WTC11 (cell line): ENCODE measurements around the gene DOK5.

ENCODE experiments used
- ELF4 ChIP-seq: sonication (generic); formaldehyde crosslinking; IDR thresholded peaks from 2 replicates; pipeline ENCODE4 v1.8.1; 2022; ENCODE audit warnings: low read depth, mild to moderate bottlenecking, moderate library complexity, missing genetic modification reagents
- ETV6 ChIP-seq: sonication (generic); formaldehyde crosslinking; IDR thresholded peaks from 2 replicates; pipeline ENCODE4 v1.8.1; 2022; ENCODE audit warnings: mild to moderate bottlenecking, missing genetic modification reagents
- FOXP1 ChIP-seq: sonication (generic); formaldehyde crosslinking; IDR thresholded peaks from 2 replicates; pipeline ENCODE4 v1.8.0; 2022; ENCODE audit warnings: missing genetic modification reagents, mild to moderate bottlenecking, moderate library complexity, borderline replicate concordance
- GABPB1 ChIP-seq: sonication (generic); formaldehyde crosslinking; IDR thresholded peaks from 2 replicates; pipeline ENCODE4 v1.8.1; 2023; ENCODE audit warnings: mild to moderate bottlenecking, missing genetic modification reagents
- MXD4 ChIP-seq: fragments of 250-450 bp; sonication (Bioruptor Pico); IDR thresholded peaks from 2 replicates; pipeline ENCODE4 v1.8.0; 2021; ENCODE audit warnings: mild to moderate bottlenecking, moderate library complexity, borderline replicate concordance
- NR2C2 ChIP-seq: sonication (generic); formaldehyde crosslinking; IDR thresholded peaks from 2 replicates; pipeline ENCODE4 v1.8.0; 2022; ENCODE audit warnings: mild to moderate bottlenecking, missing genetic modification reagents
- SMAD4 ChIP-seq: sonication (generic); formaldehyde crosslinking; IDR thresholded peaks from 2 replicates; pipeline ENCODE4 v1.8.0; 2022; ENCODE audit warnings: mild to moderate bottlenecking, missing genetic modification reagents
- ZNF121 ChIP-seq: sonication (generic); formaldehyde crosslinking; IDR thresholded peaks from 2 replicates; pipeline ENCODE4 v1.8.0; 2023; ENCODE audit warnings: missing genetic modification reagents
- TF ChIP-seq, protein P1 (sequence below): fragments of 200-600 bp; IDR thresholded peaks from 2 replicates; pipeline ENCODE4 v1.8.0; 2022; ENCODE audit warnings: antibody characterized with exemption
- TF ChIP-seq, protein P2 (sequence below): sonication (generic); formaldehyde crosslinking; IDR thresholded peaks from 2 replicates; pipeline ENCODE4 v1.8.0; 2022; ENCODE audit warnings: mild to moderate bottlenecking, missing genetic modification reagents
- TF ChIP-seq, protein P3 (sequence below): fragments of 250-450 bp; sonication (Bioruptor Pico); IDR thresholded peaks from 2 replicates; pipeline ENCODE4 v1.9.0; 2021; ENCODE audit warnings: mild to moderate bottlenecking
- TF ChIP-seq, protein P4 (sequence below): sonication (generic); formaldehyde crosslinking; IDR thresholded peaks from 2 replicates; pipeline ENCODE4 v1.8.1; 2022; ENCODE audit warnings: low read depth, missing genetic modification reagents, borderline replicate concordance
- TF ChIP-seq, protein P5 (sequence below): sonication (generic); formaldehyde crosslinking; IDR thresholded peaks from 2 replicates; pipeline ENCODE4 v1.8.1; 2023; ENCODE audit warnings: mild to moderate bottlenecking, missing genetic modification reagents, moderate library complexity
- TF ChIP-seq, protein P6 (sequence below): sonication (generic); formaldehyde crosslinking; IDR thresholded peaks from 2 replicates; pipeline ENCODE4 v1.8.1; 2022; ENCODE audit warnings: low read depth, mild to moderate bottlenecking, moderate library complexity, missing genetic modification reagents, borderline replicate concordance

DNA sequence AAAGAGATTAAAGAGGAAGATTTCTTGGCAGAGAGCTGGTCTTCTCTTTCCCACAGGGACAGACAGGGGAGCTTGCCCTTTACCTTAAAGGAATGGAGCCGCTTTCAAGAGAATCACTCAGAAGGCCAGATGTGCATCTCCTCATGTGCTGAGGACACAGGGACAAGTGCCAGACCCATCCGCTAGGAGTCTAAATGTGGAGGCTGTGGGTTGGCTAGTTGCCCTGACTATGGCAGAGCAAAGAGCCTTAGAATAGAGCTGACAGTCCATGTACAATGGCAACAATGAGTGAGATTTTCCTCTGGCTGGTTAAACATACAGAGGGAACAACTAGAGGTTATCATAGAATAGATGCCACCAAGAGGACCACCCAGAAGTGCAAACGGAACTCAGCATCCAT lies 7.3 kb upstream of the DOK5 start:
- TF ChIP-seq, protein P1, sequence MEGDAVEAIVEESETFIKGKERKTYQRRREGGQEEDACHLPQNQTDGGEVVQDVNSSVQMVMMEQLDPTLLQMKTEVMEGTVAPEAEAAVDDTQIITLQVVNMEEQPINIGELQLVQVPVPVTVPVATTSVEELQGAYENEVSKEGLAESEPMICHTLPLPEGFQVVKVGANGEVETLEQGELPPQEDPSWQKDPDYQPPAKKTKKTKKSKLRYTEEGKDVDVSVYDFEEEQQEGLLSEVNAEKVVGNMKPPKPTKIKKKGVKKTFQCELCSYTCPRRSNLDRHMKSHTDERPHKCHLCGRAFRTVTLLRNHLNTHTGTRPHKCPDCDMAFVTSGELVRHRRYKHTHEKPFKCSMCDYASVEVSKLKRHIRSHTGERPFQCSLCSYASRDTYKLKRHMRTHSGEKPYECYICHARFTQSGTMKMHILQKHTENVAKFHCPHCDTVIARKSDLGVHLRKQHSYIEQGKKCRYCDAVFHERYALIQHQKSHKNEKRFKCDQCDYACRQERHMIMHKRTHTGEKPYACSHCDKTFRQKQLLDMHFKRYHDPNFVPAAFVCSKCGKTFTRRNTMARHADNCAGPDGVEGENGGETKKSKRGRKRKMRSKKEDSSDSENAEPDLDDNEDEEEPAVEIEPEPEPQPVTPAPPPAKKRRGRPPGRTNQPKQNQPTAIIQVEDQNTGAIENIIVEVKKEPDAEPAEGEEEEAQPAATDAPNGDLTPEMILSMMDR: no peak
- TF ChIP-seq, protein P2, sequence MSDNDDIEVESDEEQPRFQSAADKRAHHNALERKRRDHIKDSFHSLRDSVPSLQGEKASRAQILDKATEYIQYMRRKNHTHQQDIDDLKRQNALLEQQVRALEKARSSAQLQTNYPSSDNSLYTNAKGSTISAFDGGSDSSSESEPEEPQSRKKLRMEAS: no peak
- TF ChIP-seq FOXP1 (CRISPR knock-in tag) (no peak), ELF4 (CRISPR knock-in tag) (no peak), NR2C2 (CRISPR knock-in tag) (no peak), ZNF121 (CRISPR knock-in tag) (no peak), ETV6 (CRISPR knock-in tag) (no peak), SMAD4 (CRISPR knock-in tag) (no peak), GABPB1 (CRISPR knock-in tag) (no peak), MXD4 (CRISPR knock-in tag) (no peak)
- TF ChIP-seq, protein P3, sequence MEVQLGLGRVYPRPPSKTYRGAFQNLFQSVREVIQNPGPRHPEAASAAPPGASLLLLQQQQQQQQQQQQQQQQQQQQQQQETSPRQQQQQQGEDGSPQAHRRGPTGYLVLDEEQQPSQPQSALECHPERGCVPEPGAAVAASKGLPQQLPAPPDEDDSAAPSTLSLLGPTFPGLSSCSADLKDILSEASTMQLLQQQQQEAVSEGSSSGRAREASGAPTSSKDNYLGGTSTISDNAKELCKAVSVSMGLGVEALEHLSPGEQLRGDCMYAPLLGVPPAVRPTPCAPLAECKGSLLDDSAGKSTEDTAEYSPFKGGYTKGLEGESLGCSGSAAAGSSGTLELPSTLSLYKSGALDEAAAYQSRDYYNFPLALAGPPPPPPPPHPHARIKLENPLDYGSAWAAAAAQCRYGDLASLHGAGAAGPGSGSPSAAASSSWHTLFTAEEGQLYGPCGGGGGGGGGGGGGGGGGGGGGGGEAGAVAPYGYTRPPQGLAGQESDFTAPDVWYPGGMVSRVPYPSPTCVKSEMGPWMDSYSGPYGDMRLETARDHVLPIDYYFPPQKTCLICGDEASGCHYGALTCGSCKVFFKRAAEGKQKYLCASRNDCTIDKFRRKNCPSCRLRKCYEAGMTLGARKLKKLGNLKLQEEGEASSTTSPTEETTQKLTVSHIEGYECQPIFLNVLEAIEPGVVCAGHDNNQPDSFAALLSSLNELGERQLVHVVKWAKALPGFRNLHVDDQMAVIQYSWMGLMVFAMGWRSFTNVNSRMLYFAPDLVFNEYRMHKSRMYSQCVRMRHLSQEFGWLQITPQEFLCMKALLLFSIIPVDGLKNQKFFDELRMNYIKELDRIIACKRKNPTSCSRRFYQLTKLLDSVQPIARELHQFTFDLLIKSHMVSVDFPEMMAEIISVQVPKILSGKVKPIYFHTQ: no peak
- TF ChIP-seq, protein P4, sequence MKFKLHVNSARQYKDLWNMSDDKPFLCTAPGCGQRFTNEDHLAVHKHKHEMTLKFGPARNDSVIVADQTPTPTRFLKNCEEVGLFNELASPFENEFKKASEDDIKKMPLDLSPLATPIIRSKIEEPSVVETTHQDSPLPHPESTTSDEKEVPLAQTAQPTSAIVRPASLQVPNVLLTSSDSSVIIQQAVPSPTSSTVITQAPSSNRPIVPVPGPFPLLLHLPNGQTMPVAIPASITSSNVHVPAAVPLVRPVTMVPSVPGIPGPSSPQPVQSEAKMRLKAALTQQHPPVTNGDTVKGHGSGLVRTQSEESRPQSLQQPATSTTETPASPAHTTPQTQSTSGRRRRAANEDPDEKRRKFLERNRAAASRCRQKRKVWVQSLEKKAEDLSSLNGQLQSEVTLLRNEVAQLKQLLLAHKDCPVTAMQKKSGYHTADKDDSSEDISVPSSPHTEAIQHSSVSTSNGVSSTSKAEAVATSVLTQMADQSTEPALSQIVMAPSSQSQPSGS (CRISPR knock-in tag): no peak
- TF ChIP-seq, protein P5, sequence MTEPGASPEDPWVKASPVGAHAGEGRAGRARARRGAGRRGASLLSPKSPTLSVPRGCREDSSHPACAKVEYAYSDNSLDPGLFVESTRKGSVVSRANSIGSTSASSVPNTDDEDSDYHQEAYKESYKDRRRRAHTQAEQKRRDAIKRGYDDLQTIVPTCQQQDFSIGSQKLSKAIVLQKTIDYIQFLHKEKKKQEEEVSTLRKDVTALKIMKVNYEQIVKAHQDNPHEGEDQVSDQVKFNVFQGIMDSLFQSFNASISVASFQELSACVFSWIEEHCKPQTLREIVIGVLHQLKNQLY (CRISPR knock-in tag): no peak
- TF ChIP-seq, protein P6, sequence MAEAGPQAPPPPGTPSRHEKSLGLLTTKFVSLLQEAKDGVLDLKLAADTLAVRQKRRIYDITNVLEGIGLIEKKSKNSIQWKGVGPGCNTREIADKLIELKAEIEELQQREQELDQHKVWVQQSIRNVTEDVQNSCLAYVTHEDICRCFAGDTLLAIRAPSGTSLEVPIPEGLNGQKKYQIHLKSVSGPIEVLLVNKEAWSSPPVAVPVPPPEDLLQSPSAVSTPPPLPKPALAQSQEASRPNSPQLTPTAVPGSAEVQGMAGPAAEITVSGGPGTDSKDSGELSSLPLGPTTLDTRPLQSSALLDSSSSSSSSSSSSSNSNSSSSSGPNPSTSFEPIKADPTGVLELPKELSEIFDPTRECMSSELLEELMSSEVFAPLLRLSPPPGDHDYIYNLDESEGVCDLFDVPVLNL (CRISPR knock-in tag): no peak
